ENCODE data around the gene OBP2A.

The OBP2A gene

GRCh38 chr9:135552021-135552697 lies 6.2 kb downstream of the OBP2A start:
- Histone ChIP-seq H3K27me3 (ENCODE audit: control insufficient read depth, insufficient read depth, low read length) (no peaks in the 10 kb centered on the region), H3K4me1 (ENCODE audit: control insufficient read depth, insufficient read depth, low read length) (no peaks in the 10 kb centered on the region), H3K9me3 (ENCODE audit: control insufficient read depth, insufficient read depth, low read length) (no peaks in the 10 kb centered on the region), H3K4me3 (ENCODE audit: low read depth, low read length) (no peak overlapping the region), H3K36me3 (ENCODE audit: control insufficient read depth, insufficient read depth, low read length) (no peaks in the 10 kb centered on the region), H3K9ac (ENCODE audit: low read depth, low read length) (no peak overlapping the region)

GRCh38 chr9:135552698-135553171 lies 6.8 kb downstream of the OBP2A start:
- no peaks in the 10 kb centered on the region for H3K4me1 ChIP-seq (ENCODE audit: control insufficient read depth, insufficient read depth, low read length)
- no peaks in the 10 kb centered on the region for H3K36me3 ChIP-seq (ENCODE audit: control insufficient read depth, insufficient read depth, low read length)
- no peak overlapping the region for H3K9ac ChIP-seq (ENCODE audit: low read depth, low read length)
- H3K9me3 ChIP-seq (ENCODE audit: control insufficient read depth, insufficient read depth, low read length): no peaks in the 10 kb centered on the region
- no peak overlapping the region for H3K4me3 ChIP-seq (ENCODE audit: low read depth, low read length)
- no peaks in the 10 kb centered on the region for H3K27me3 ChIP-seq (ENCODE audit: control insufficient read depth, insufficient read depth, low read length)

- Histone ChIP-seq H3K36me3 (ENCODE audit: control insufficient read depth, insufficient read depth, low read length) (no peaks in the 10 kb centered on the region), H3K27me3 (ENCODE audit: control insufficient read depth, insufficient read depth, low read length) (no peaks in the 10 kb centered on the region), H3K9ac (ENCODE audit: low read depth, low read length) (no peak overlapping the region), H3K4me3 (ENCODE audit: low read depth, low read length) (no peak overlapping the region), H3K4me1 (ENCODE audit: control insufficient read depth, insufficient read depth, low read length) (no peaks in the 10 kb centered on the region), H3K9me3 (ENCODE audit: control insufficient read depth, insufficient read depth, low read length) (no peaks in the 10 kb centered on the region)
Measured at GRCh38 chr9:135554718-135555117, 8.8 kb downstream of the OBP2A start.

- Histone ChIP-seq H3K4me1 (ENCODE audit: control insufficient read depth, insufficient read depth, low read length) (no peaks in the 10 kb centered on the region), H3K36me3 (ENCODE audit: control insufficient read depth, insufficient read depth, low read length) (no peaks in the 10 kb centered on the region), H3K4me3 (ENCODE audit: low read depth, low read length) (no peak overlapping the region), H3K27me3 (ENCODE audit: control insufficient read depth, insufficient read depth, low read length) (no peaks in the 10 kb centered on the region), H3K9ac (ENCODE audit: low read depth, low read length) (no peak overlapping the region), H3K9me3 (ENCODE audit: control insufficient read depth, insufficient read depth, low read length) (no peaks in the 10 kb centered on the region)
Measured at GRCh38 chr9:135555203-135555602, 9.3 kb downstream of the OBP2A start.

- Histone ChIP-seq H3K9ac (ENCODE audit: low read depth, low read length) (no peak overlapping the region), H3K27me3 (ENCODE audit: control insufficient read depth, insufficient read depth, low read length) (no peaks in the 10 kb centered on the region), H3K9me3 (ENCODE audit: control insufficient read depth, insufficient read depth, low read length) (no peaks in the 10 kb centered on the region), H3K4me3 (ENCODE audit: low read depth, low read length) (no peak overlapping the region), H3K4me1 (ENCODE audit: control insufficient read depth, insufficient read depth, low read length) (no peaks in the 10 kb centered on the region), H3K36me3 (ENCODE audit: control insufficient read depth, insufficient read depth, low read length) (no peaks in the 10 kb centered on the region)
Measured at GRCh38 chr9:135555910-135556309, 10.0 kb downstream of the OBP2A start.

- Histone ChIP-seq H3K9me3 (ENCODE audit: control insufficient read depth, insufficient read depth, low read length) (no peaks in the 10 kb centered on the region), H3K9ac (ENCODE audit: low read depth, low read length) (no peak overlapping the region), H3K4me1 (ENCODE audit: control insufficient read depth, insufficient read depth, low read length) (no peaks in the 10 kb centered on the region), H3K27me3 (ENCODE audit: control insufficient read depth, insufficient read depth, low read length) (no peaks in the 10 kb centered on the region), H3K4me3 (ENCODE audit: low read depth, low read length) (no peak overlapping the region), H3K36me3 (ENCODE audit: control insufficient read depth, insufficient read depth, low read length) (no peaks in the 10 kb centered on the region)
Measured at GRCh38 chr9:135559606-135560005, 13.7 kb downstream of the OBP2A start.

- Histone ChIP-seq H3K36me3 (ENCODE audit: control insufficient read depth, insufficient read depth, low read length) (peaks cover 3% of the 10 kb centered on the region), H3K27me3 (ENCODE audit: control insufficient read depth, insufficient read depth, low read length) (no peaks in the 10 kb centered on the region), H3K9me3 (ENCODE audit: control insufficient read depth, insufficient read depth, low read length) (no peaks in the 10 kb centered on the region), H3K4me1 (ENCODE audit: control insufficient read depth, insufficient read depth, low read length) (no peaks in the 10 kb centered on the region), H3K4me3 (ENCODE audit: low read depth, low read length) (no peak within 1 kb of the TSS), H3K9ac (ENCODE audit: low read depth, low read length) (no peak within 1 kb of the TSS)
Measured at GRCh38 chr9:135561391-135562234, 15.7 kb downstream of the OBP2A start, which contains the start of gene PAEP. Gene PAEP, plus strand, starts transcription at chr9:135561756.

- Histone ChIP-seq H3K9me3 (ENCODE audit: control insufficient read depth, insufficient read depth, low read length) (no peaks in the 10 kb centered on the region), H3K27me3 (ENCODE audit: control insufficient read depth, insufficient read depth, low read length) (no peaks in the 10 kb centered on the region), H3K4me1 (ENCODE audit: control insufficient read depth, insufficient read depth, low read length) (no peaks in the 10 kb centered on the region), H3K4me3 (ENCODE audit: low read depth, low read length) (no peak overlapping the region), H3K36me3 (ENCODE audit: control insufficient read depth, insufficient read depth, low read length) (peaks cover 3% of the 10 kb centered on the region), H3K9ac (ENCODE audit: low read depth, low read length) (no peak overlapping the region)
Measured at GRCh38 chr9:135562235-135562745, 16.4 kb downstream of the OBP2A start.

- Histone ChIP-seq H3K4me3 (ENCODE audit: low read depth, low read length) (no peak overlapping the region), H3K27me3 (ENCODE audit: control insufficient read depth, insufficient read depth, low read length) (no peaks in the 10 kb centered on the region), H3K9ac (ENCODE audit: low read depth, low read length) (no peak overlapping the region), H3K36me3 (ENCODE audit: control insufficient read depth, insufficient read depth, low read length) (peaks cover 3% of the 10 kb centered on the region), H3K4me1 (ENCODE audit: control insufficient read depth, insufficient read depth, low read length) (no peaks in the 10 kb centered on the region), H3K9me3 (ENCODE audit: control insufficient read depth, insufficient read depth, low read length) (no peaks in the 10 kb centered on the region)
Measured at GRCh38 chr9:135563039-135563476, 17.1 kb downstream of the OBP2A start.

GRCh38 chr9:135563858-135564257 lies 17.9 kb downstream of the OBP2A start:
- Histone ChIP-seq H3K9me3 (ENCODE audit: control insufficient read depth, insufficient read depth, low read length) (no peaks in the 10 kb centered on the region), H3K4me1 (ENCODE audit: control insufficient read depth, insufficient read depth, low read length) (no peaks in the 10 kb centered on the region), H3K4me3 (ENCODE audit: low read depth, low read length) (no peak overlapping the region), H3K36me3 (ENCODE audit: control insufficient read depth, insufficient read depth, low read length) (peaks cover 3% of the 10 kb centered on the region), H3K27me3 (ENCODE audit: control insufficient read depth, insufficient read depth, low read length) (no peaks in the 10 kb centered on the region), H3K9ac (ENCODE audit: low read depth, low read length) (no peak overlapping the region)

- H3K4me1 ChIP-seq (ENCODE audit: control insufficient read depth, insufficient read depth, low read length): no peaks in the 10 kb centered on the region
- no peaks in the 10 kb centered on the region for H3K9me3 ChIP-seq (ENCODE audit: control insufficient read depth, insufficient read depth, low read length)
- H3K9ac ChIP-seq (ENCODE audit: low read depth, low read length): no peak overlapping the region
- no peak overlapping the region for H3K4me3 ChIP-seq (ENCODE audit: low read depth, low read length)
- H3K36me3 ChIP-seq (ENCODE audit: control insufficient read depth, insufficient read depth, low read length): peaks cover 3% of the 10 kb centered on the region
- no peaks in the 10 kb centered on the region for H3K27me3 ChIP-seq (ENCODE audit: control insufficient read depth, insufficient read depth, low read length)
Measured at GRCh38 chr9:135565141-135565628, 19.3 kb downstream of the OBP2A start.

Measured in iPS-15b (cell line).